Loucy (cell line): Measurements from ENCODE around the gene TJP3.

Source experiments
- H2AFZ ChIP-seq: fragments of 200-600 bp; sonication (generic); 2 replicates; pipeline ENCODE4 v1.6.0; 2016; ENCODE audit warnings: antibody characterized with exemption, mild to moderate bottlenecking, low read length, moderate library complexity
- H3F3A ChIP-seq: fragments of 200-600 bp; 2 replicates; pipeline ENCODE4 v1.6.0; 2016; ENCODE audit warnings: antibody characterized with exemption, low read depth, mild to moderate bottlenecking
- H3K27me3 ChIP-seq: fragments of 200-600 bp; sonication (generic); 2 replicates; pipeline ENCODE4 v1.6.1; 2014; ENCODE audit warnings: low read length, mild to moderate bottlenecking; ENCODE audit not compliant: insufficient read depth, poor library complexity, severe bottlenecking
- H3K36me3 ChIP-seq: fragments of 200-600 bp; sonication (generic); 2 replicates; pipeline ENCODE4 v1.6.1; 2016; ENCODE audit warnings: low read length; ENCODE audit not compliant: insufficient read depth
- H3K4me1 ChIP-seq: fragments of 200-600 bp; sonication (generic); 2 replicates; pipeline ENCODE4 v1.5.1; 2014; ENCODE audit warnings: low read length, mild to moderate bottlenecking; ENCODE audit not compliant: insufficient read depth, poor library complexity, severe bottlenecking
- H3K4me2 ChIP-seq: fragments of 200-600 bp; sonication (generic); 2 replicates; pipeline ENCODE4 v1.6.0; 2014; ENCODE audit warnings: antibody characterized with exemption, low read length, low read depth, mild to moderate bottlenecking; ENCODE audit not compliant: poor library complexity, severe bottlenecking
- H3K4me3 ChIP-seq: fragments of 200-600 bp; sonication (generic); 2 replicates; pipeline ENCODE4 v1.5.1; 2014; ENCODE audit warnings: low read length, mild to moderate bottlenecking, mixed read lengths; ENCODE audit not compliant: poor library complexity, severe bottlenecking
- H3K79me2 ChIP-seq: fragments of 200-600 bp; sonication (generic); 2 replicates; pipeline ENCODE4 v1.6.1; 2014; ENCODE audit warnings: low read length; ENCODE audit not compliant: insufficient read depth
- H3K9ac ChIP-seq: fragments of 200-600 bp; sonication (generic); 2 replicates; pipeline ENCODE4 v1.6.0; 2014; ENCODE audit warnings: mild to moderate bottlenecking, low read depth, low read length, moderate library complexity; ENCODE audit not compliant: poor library complexity, severe bottlenecking
- H3K9me2 ChIP-seq: fragments of 200-600 bp; sonication (generic); replicated peaks from 2 replicates; pipeline ENCODE4 v1.6.1; 2016; ENCODE audit warnings: low read depth, low read length, mixed read lengths
- H3K9me3 ChIP-seq: fragments of 200-600 bp; sonication (generic); 2 replicates; pipeline ENCODE4 v1.6.1; 2014; ENCODE audit warnings: mild to moderate bottlenecking, antibody characterized with exemption, low read length, low read depth; ENCODE audit not compliant: insufficient read depth
- H4K20me1 ChIP-seq: fragments of 200-600 bp; sonication (generic); 2 replicates; pipeline ENCODE4 v1.6.0; 2014; ENCODE audit warnings: antibody characterized with exemption, low read length, mild to moderate bottlenecking; ENCODE audit not compliant: insufficient read depth, poor library complexity, severe bottlenecking
- CTCF ChIP-seq: fragments of 200-600 bp; sonication (generic); conservative IDR thresholded peaks from 2 replicates; pipeline ENCODE4 v1.5.1; 2014; ENCODE audit warnings: mild to moderate bottlenecking, antibody characterized with exemption, low read length
- EZH2phosphoT487 ChIP-seq: fragments of 200-600 bp; IDR thresholded peaks from 2 replicates; pipeline ENCODE4 v1.6.1; 2018; ENCODE audit warnings: antibody characterized with exemption, mild to moderate bottlenecking, moderate library complexity, borderline replicate concordance

TJP3 gene

GRCh38 chr19:3660493-3661219 lies 47.5 kb upstream of the TJP3 start:
- TF ChIP-seq CTCF = no peak
- no peak overlapping the region for H3K9ac ChIP-seq
- H2AFZ ChIP-seq = no peak overlapping the region
- no peaks in the 10 kb centered on the region for H3K79me2 ChIP-seq
- no peaks in the 10 kb centered on the region for H3K9me3 ChIP-seq
- no peak overlapping the region for H3K4me2 ChIP-seq
- H3K4me1 ChIP-seq = no peaks in the 10 kb centered on the region
- no peaks in the 10 kb centered on the region for H3K27me3 ChIP-seq
- no peak overlapping the region for H3K4me3 ChIP-seq
- no peaks in the 10 kb centered on the region for H3F3A ChIP-seq
- H4K20me1 ChIP-seq = no peaks in the 10 kb centered on the region
- H3K9me2 ChIP-seq = no peaks in the 10 kb centered on the region
- H3K36me3 ChIP-seq = peaks cover 4% of the 10 kb centered on the region; the same call in 1 of the 2 replicates

GRCh38 chr19:3661284-3662238 lies 46.6 kb upstream of the TJP3 start:
- Histone ChIP-seq H3K4me3 (no peak overlapping the region), H3K4me1 (no peaks in the 10 kb centered on the region), H3K9me2 (no peaks in the 10 kb centered on the region), H3K79me2 (no peaks in the 10 kb centered on the region), H3K9ac (no peak overlapping the region), H3K9me3 (no peaks in the 10 kb centered on the region), H3K4me2 (no peak overlapping the region), H4K20me1 (no peaks in the 10 kb centered on the region), H3K27me3 (no peaks in the 10 kb centered on the region), H3F3A (no peaks in the 10 kb centered on the region), H3K36me3 (peaks cover 4% of the 10 kb centered on the region; the same call in 1 of the 2 replicates), H2AFZ (no peak overlapping the region)
- TF ChIP-seq CTCF (no peak), EZH2phosphoT487 (no peak)

GRCh38 chr19:3663838-3664237 lies 44.3 kb upstream of the TJP3 start:
- H3F3A ChIP-seq = no peaks in the 10 kb centered on the region
- no peaks in the 10 kb centered on the region for H3K9me2 ChIP-seq
- no peak overlapping the region for H2AFZ ChIP-seq
- H3K36me3 ChIP-seq = no peaks in the 10 kb centered on the region; the same call in 1 of the 2 replicates
- no peaks in the 10 kb centered on the region for H4K20me1 ChIP-seq
- no peak overlapping the region for H3K4me2 ChIP-seq
- H3K9me3 ChIP-seq = no peaks in the 10 kb centered on the region
- no peaks in the 10 kb centered on the region for H3K27me3 ChIP-seq
- no peaks in the 10 kb centered on the region for H3K79me2 ChIP-seq
- H3K9ac ChIP-seq = no peak overlapping the region
- TF ChIP-seq CTCF (no peak), EZH2phosphoT487 (no peak)
- no peaks in the 10 kb centered on the region for H3K4me1 ChIP-seq
- H3K4me3 ChIP-seq = no peak overlapping the region
